HEK293T (cell line): ENCODE results near the gene STMP1.
A peak's percentile ranks its signal among the peaks of the same experiment; 100 is the strongest.

Experiments
- CTCF ChIA-PET: fragments of 350-600 bp; formaldehyde crosslinking; extraction: SDS; loops from one replicate; lab custom pipeline; 2021; ENCODE audit warnings: antibody characterized with exemption, inconsistent platforms; lab: Yijun Ruan, JAX
- POLR2A ChIA-PET: fragments of 350-600 bp; formaldehyde crosslinking; extraction: SDS; loops from one replicate; lab custom pipeline; 2020; ENCODE audit warnings: antibody characterized with exemption, inconsistent platforms; lab: Yijun Ruan, JAX
- DNase-seq: peaks from one replicate; pipeline ENCODE4 v3.0.0; 2012; ENCODE audit warnings: mixed read lengths; ENCODE audit errors: extremely low spot score
- ARNT ChIP-seq: fragments of 450-650 bp; IDR thresholded peaks from 2 replicates; pipeline ENCODE4 v1.6.1; 2017; ENCODE audit warnings: mild to moderate bottlenecking
- BHLHE40 ChIP-seq: fragments of 450-650 bp; IDR thresholded peaks from 2 replicates; pipeline ENCODE4 v1.6.1; 2016; ENCODE audit warnings: mild to moderate bottlenecking, moderate library complexity, borderline replicate concordance
- CTBP1 ChIP-seq: fragments of 450-650 bp; IDR thresholded peaks from 2 replicates; pipeline ENCODE4 v1.6.1; 2016; ENCODE audit warnings: borderline replicate concordance
- ELF4 ChIP-seq: fragments of 450-650 bp; IDR thresholded peaks from 2 replicates; pipeline ENCODE4 v1.6.1; 2017; ENCODE audit warnings: antibody characterized with exemption
- FOXA1 ChIP-seq: fragments of 450-650 bp; IDR thresholded peaks from 2 replicates; pipeline ENCODE4 v1.6.1; 2016; ENCODE audit warnings: mild to moderate bottlenecking
- FOXK2 ChIP-seq: fragments of 450-650 bp; IDR thresholded peaks from 2 replicates; pipeline ENCODE4 v1.6.1; 2016; ENCODE audit warnings: mild to moderate bottlenecking
- FOXM1 ChIP-seq: fragments of 450-650 bp; IDR thresholded peaks from 2 replicates; pipeline ENCODE4 v1.6.1; 2017; ENCODE audit warnings: mild to moderate bottlenecking, borderline replicate concordance
- HDGF ChIP-seq: fragments of 450-650 bp; IDR thresholded peaks from 2 replicates; pipeline ENCODE4 v1.6.1; 2017; ENCODE audit warnings: antibody characterized with exemption, borderline replicate concordance
- L3MBTL2 ChIP-seq: fragments of 450-650 bp; conservative IDR thresholded peaks from 2 replicates; pipeline ENCODE4 v1.6.1; 2016; ENCODE audit warnings: mild to moderate bottlenecking
- LEF1 ChIP-seq: fragments of 450-650 bp; IDR thresholded peaks from 2 replicates; pipeline ENCODE4 v1.6.1; 2017; ENCODE audit warnings: mild to moderate bottlenecking, borderline replicate concordance
- NFRKB ChIP-seq: fragments of 450-650 bp; IDR thresholded peaks from 2 replicates; pipeline ENCODE4 v1.6.1; 2016; ENCODE audit warnings: mild to moderate bottlenecking, moderate library complexity
- PKNOX1 ChIP-seq: fragments of 450-650 bp; IDR thresholded peaks from 2 replicates; pipeline ENCODE4 v1.6.1; 2016
- SP1 ChIP-seq: fragments of 450-650 bp; IDR thresholded peaks from 2 replicates; pipeline ENCODE4 v1.6.1; 2017
- SUZ12 ChIP-seq: fragments of 450-650 bp; IDR thresholded peaks from 2 replicates; pipeline ENCODE4 v1.6.1; 2016; ENCODE audit warnings: mild to moderate bottlenecking
- TARDBP ChIP-seq: fragments of 450-650 bp; IDR thresholded peaks from 2 replicates; pipeline ENCODE4 v1.6.1; 2016
- ZNF384 ChIP-seq: fragments of 450-650 bp; IDR thresholded peaks from 2 replicates; pipeline ENCODE4 v1.6.1; 2016

The STMP1 gene

GRCh38 chr7:135645296-135645904, 16.9 kb upstream of the STMP1 start:
- POLR2A ChIA-PET = interaction anchor here (1.1 to 1.3 kb wide), 2 partner anchors 16 to 17 kb away, joined by 5 to 7 read pairs; partner anchors contain the start of gene STMP1
- DNase-seq = peak; percentile 61
- CTCF ChIA-PET = interaction anchor here (0.6 to 2.4 kb wide), 21 partner anchors 10 to 1003 kb away, joined by 3 to 14 read pairs (median 4); no protein-coding TSS in a partner anchor
- TF ChIP-seq NFRKB = no peak

GRCh38 chr7:135647755-135648154, 14.6 kb upstream of the STMP1 start:
- CTCF ChIA-PET = no interaction called here
- no peak for DNase-seq
- POLR2A ChIA-PET = interaction anchor here (1.5 kb wide), 1 partner anchor 15 kb away, joined by 6 read pairs; the partner anchor contains the start of gene STMP1
- TF ChIP-seq NFRKB = no peak
- TF ChIP-seq ELF4 = no peak
- no peak for TF ChIP-seq LEF1
- TF ChIP-seq PKNOX1 = no peak
- no peak for TF ChIP-seq ARNT
- TF ChIP-seq CTBP1 = no peak
- no peak for TF ChIP-seq FOXA1
- no peak for TF ChIP-seq TARDBP
- no peak for TF ChIP-seq FOXM1
- TF ChIP-seq BHLHE40 = no peak
- no peak for TF ChIP-seq L3MBTL2
- no peak for TF ChIP-seq ZNF384
- TF ChIP-seq HDGF = no peak
- no peak for TF ChIP-seq SP1
- TF ChIP-seq SUZ12 = no peak
- TF ChIP-seq FOXK2 = no peak

- ChIA-PET CTCF (no interaction called here), POLR2A (no interaction called here)
- TF ChIP-seq LEF1 = no peak
- no peak for TF ChIP-seq BHLHE40
- no peak for TF ChIP-seq SP1
- TF ChIP-seq FOXA1 = no peak
- no peak for TF ChIP-seq FOXK2
- no peak for TF ChIP-seq NFRKB
- TF ChIP-seq TARDBP = no peak
- TF ChIP-seq ELF4 = no peak
- TF ChIP-seq FOXM1 = no peak
- TF ChIP-seq ARNT = no peak
- TF ChIP-seq HDGF = no peak
- no peak for TF ChIP-seq CTBP1
- no peak for TF ChIP-seq SUZ12
- no peak for TF ChIP-seq L3MBTL2
- no peak for TF ChIP-seq PKNOX1
- TF ChIP-seq ZNF384 = no peak
- DNase-seq = no peak
Observed at GRCh38 chr7:135648235-135648634, 14.1 kb upstream of the STMP1 start.

- DNase-seq = no peak
- POLR2A ChIA-PET = interaction anchor here (1.9 kb wide), 1 partner anchor 10 kb away, joined by 13 read pairs; the partner anchor contains the start of gene STMP1
- TF ChIP-seq SUZ12 (no peak), L3MBTL2 (no peak), FOXA1 (no peak), SP1 (no peak), ELF4 (no peak), NFRKB (no peak), ARNT (no peak), FOXK2 (no peak), HDGF (no peak), ZNF384 (no peak), TARDBP (no peak), FOXM1 (no peak), LEF1 (no peak), CTBP1 (no peak)
- CTCF ChIA-PET = no interaction called here
Observed at GRCh38 chr7:135650831-135651573, 11.3 kb upstream of the STMP1 start.

- CTCF ChIA-PET = interaction anchor here (0.5 kb wide), 1 partner anchor 216 kb away, joined by 3 read pairs; no protein-coding TSS in a partner anchor
- no peak for DNase-seq
- TF ChIP-seq SUZ12 = no peak
- TF ChIP-seq ZNF384 = no peak
- TF ChIP-seq NFRKB = no peak
- no peak for TF ChIP-seq FOXK2
- TF ChIP-seq LEF1 = no peak
- no peak for TF ChIP-seq ARNT
- no peak for TF ChIP-seq SP1
- no peak for TF ChIP-seq BHLHE40
- no peak for TF ChIP-seq HDGF
- TF ChIP-seq CTBP1 = no peak
- TF ChIP-seq FOXM1 = no peak
- no peak for TF ChIP-seq L3MBTL2
- no peak for TF ChIP-seq FOXA1
- TF ChIP-seq PKNOX1 = no peak
- no peak for TF ChIP-seq ELF4
- TF ChIP-seq TARDBP = no peak
- POLR2A ChIA-PET = interaction anchor here (1.6 kb wide), 1 partner anchor 9 kb away, joined by 6 read pairs; the partner anchor contains the start of gene STMP1
Observed at GRCh38 chr7:135653340-135654080, 8.8 kb upstream of the STMP1 start.
